HG03196 (cell line): ENCODE measurements around the gene FDCSP.
"Not testable (repeated sequence)": the region's sequence is repeated elsewhere in the genome, so short reads cannot be mapped to it uniquely, and the experiment has no call there.

Experiments
- ATAC-seq: cut with Tn5 transposase; IDR thresholded peaks from one replicate; pipeline ENCODE4 v1.9.1; 2021; ENCODE audit not compliant: unreplicated experiment

Gene FDCSP

GRCh38 chr4:70225824-70226223 is at the start of gene FDCSP:
FDCSP (plus strand) TSS chr4:70226124; CDS start chr4:70231195, 5,071 bp downstream.
- no peak for ATAC-seq

- no peak for ATAC-seq
Observed at GRCh38 chr4:70177090-70177489, 48.8 kb upstream of the FDCSP start.

GRCh38 chr4:70178075-70178660 is 47.8 kb upstream of the FDCSP start:
- ATAC-seq, result no peak

- ATAC-seq, result no peak
Observed at GRCh38 chr4:70179811-70180210, 46.1 kb upstream of the FDCSP start.

- ATAC-seq, result no peak
Observed at GRCh38 chr4:70181864-70182263, 44.1 kb upstream of the FDCSP start.

GRCh38 chr4:70182517-70183167 is 43.3 kb upstream of the FDCSP start:
- no peak for ATAC-seq

GRCh38 chr4:70183168-70183939 is 42.6 kb upstream of the FDCSP start:
- ATAC-seq, result peak; percentile 73

- ATAC-seq, result no peak
Observed at GRCh38 chr4:70183940-70184246, 42.0 kb upstream of the FDCSP start.

- ATAC-seq, result no peak
Observed at GRCh38 chr4:70187216-70187615, 38.7 kb upstream of the FDCSP start.

- no peak for ATAC-seq
Observed at GRCh38 chr4:70190579-70190978, 35.3 kb upstream of the FDCSP start.

- ATAC-seq, result no peak
Observed at GRCh38 chr4:70191647-70192046, 34.3 kb upstream of the FDCSP start.

GRCh38 chr4:70192895-70193294 is 33.0 kb upstream of the FDCSP start:
- ATAC-seq, result no peak

- ATAC-seq, result no peak
Observed at GRCh38 chr4:70195425-70195824, 30.5 kb upstream of the FDCSP start, which contains the start of gene ODAM. ODAM (plus strand) TSS chr4:70195725; CDS start chr4:70196544, 819 bp downstream.

GRCh38 chr4:70196857-70197256 is 29.1 kb upstream of the FDCSP start:
- no peak for ATAC-seq

GRCh38 chr4:70197842-70198241 is 28.1 kb upstream of the FDCSP start:
- ATAC-seq, result no peak

GRCh38 chr4:70203601-70204000 is 22.3 kb upstream of the FDCSP start:
- no peak for ATAC-seq

GRCh38 chr4:70212752-70213151 is 13.2 kb upstream of the FDCSP start:
- ATAC-seq, result not testable (repeated sequence)

GRCh38 chr4:70216109-70216508 is 9.8 kb upstream of the FDCSP start:
- not testable (repeated sequence) for ATAC-seq

- ATAC-seq, result not testable (repeated sequence)
Observed at GRCh38 chr4:70216550-70216949, 9.4 kb upstream of the FDCSP start.

- not testable (repeated sequence) for ATAC-seq
Observed at GRCh38 chr4:70221389-70221788, 4.5 kb upstream of the FDCSP start.

- not testable (repeated sequence) for ATAC-seq
Observed at GRCh38 chr4:70221818-70222217, 4.1 kb upstream of the FDCSP start.

- no peak for ATAC-seq
Observed at GRCh38 chr4:70236125-70236524, 10.2 kb downstream of the FDCSP start.
